ENCODE data around the gene TYW1B.
A peak's percentile ranks its signal among the peaks of the same experiment; 100 is the strongest.
"Not testable (repeated sequence)": the region's sequence is repeated elsewhere in the genome, so short reads cannot be mapped to it uniquely, and the experiment has no call there.

Gene TYW1B

GRCh38 chr7:72550454-72550853, 277.5 kb downstream of the TYW1B start:
- not testable (repeated sequence) for DNase-seq (ENCODE audit: low read depth)

- DNase-seq (ENCODE audit: low read depth), result peak; percentile 0
Observed at GRCh38 chr7:72546586-72547237, 281.3 kb downstream of the TYW1B start.

DNA sequence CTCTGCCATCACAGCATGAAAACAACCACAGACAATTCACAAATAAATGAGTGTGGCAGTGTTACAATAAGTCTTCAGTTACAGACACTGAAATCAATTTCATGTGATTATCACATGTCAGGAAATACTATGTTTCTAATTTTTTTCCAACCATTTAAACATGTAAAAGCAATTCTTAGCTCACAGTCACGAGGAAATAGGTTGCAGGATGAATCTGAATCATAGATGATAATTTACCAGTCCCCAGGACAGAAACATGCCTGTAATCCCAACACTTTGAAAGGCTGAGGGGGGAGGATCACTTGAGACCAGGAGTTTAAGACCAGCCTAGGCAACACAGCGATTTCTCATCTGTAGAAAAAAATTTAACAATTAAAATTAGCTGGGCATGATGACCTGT, 283.5 kb downstream of the TYW1B start:
- DNase-seq (ENCODE audit: low read depth), result not testable (repeated sequence)

DNA sequence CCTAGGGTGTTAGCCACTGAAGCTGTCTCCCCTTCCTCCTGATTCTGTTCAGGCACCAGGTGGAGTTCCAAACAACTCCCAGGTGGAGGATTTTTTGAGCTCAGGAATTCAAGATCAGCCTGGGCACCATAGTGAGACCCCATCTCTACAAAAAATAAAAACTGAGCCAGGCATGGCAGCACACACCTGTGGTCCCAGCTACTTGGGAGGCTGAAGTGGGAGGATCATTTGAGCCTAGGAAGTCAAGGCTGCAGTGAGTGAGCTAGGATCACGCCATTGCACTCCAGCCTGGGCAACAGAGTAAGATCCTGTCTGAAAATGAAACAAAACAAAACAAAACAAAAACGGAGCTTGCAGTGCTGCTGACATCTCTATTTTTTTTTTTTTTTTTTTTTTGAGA, 287.1 kb downstream of the TYW1B start:
- DNase-seq (ENCODE audit: low read depth), result no peak

DNA sequence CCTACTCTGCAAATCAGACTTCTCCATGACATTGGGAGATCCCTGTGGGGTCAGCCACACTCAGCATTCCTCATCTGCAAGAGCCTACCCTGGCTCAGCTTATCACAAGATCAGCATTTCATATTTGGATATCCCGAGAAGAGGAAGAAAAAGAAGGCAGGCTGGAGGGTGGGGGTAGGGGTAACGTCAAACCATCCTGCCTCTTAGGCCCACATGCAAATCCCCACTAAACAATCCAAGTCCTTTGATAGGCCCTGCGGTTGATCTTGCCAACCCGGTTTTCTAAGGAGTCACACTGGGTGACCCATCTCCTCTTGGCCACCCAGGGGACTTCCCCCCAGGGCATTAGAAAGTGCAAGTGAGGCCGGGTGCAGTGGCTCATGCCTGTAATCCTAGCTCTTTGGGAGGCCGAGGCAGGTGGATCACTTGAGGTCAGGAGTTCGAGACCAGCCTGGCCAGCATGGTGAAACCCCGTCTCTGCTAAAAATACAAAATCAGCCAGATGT, 287.8 kb downstream of the TYW1B start:
- DNase-seq (ENCODE audit: low read depth), result no peak

GRCh38 chr7:72539702-72540101, 288.3 kb downstream of the TYW1B start:
- no peak for DNase-seq (ENCODE audit: low read depth)

- no peak for DNase-seq (ENCODE audit: low read depth)
Observed at GRCh38 chr7:72538856-72539255, 289.1 kb downstream of the TYW1B start.

DNA sequence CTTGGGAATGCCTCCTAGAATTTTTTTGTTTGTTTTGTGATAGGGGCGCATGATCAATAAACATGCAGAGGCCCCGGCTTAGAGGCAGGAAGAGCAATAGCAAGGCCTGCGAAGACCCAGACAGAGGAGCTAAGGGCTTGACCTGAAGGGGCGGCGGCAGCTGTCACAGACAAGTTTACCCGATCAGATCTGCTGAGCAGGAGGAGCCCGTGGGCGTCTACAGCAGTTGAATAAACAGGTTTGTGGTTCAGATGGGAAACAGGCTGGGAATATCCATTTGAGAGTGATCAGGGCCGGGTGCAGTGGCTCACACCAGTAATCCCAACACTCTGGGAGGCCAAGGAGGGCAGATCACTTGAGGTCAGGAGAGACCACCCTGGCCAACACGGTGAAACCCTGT, 289.9 kb downstream of the TYW1B start:
- no peak for DNase-seq (ENCODE audit: low read depth)

GRCh38 chr7:72536038-72536437, 292.0 kb downstream of the TYW1B start:
- DNase-seq (ENCODE audit: low read depth), result not testable (repeated sequence)

- DNase-seq (ENCODE audit: low read depth), result not testable (repeated sequence)
Observed at GRCh38 chr7:72531048-72531447, 297.0 kb downstream of the TYW1B start.

Measured in stimulated activated CD4-positive, alpha-beta T cell treated with anti-CD3 and anti-CD28 coated beads, Interleukin-2, amount 100 ng/mL, for 4 hours (primary cell).